Neural crest cell (in vitro differentiated cells): ENCODE data around the gene HBZ. TPM values are rescaled to one million over a fixed set of nuclear protein-coding genes. Genes with fewer than 3 reads are reported as not detected.

Source experiments
- DNase-seq: peaks from one replicate; pipeline ENCODE4 v3.0.0; 2021; ENCODE audit warnings: low read depth, mixed read lengths, low spot score
- H3K27ac Mint-ChIP-seq: one replicate; pipeline ENCODE4 v1.8.0; 2021; ENCODE audit warnings: mild to moderate bottlenecking, mixed read lengths; ENCODE audit not compliant: unreplicated experiment
- H3K27me3 Mint-ChIP-seq: 2 replicates; pipeline ENCODE4 v1.8.0; 2021; ENCODE audit warnings: low read depth, mild to moderate bottlenecking, mixed read lengths
- H3K36me3 Mint-ChIP-seq: 2 replicates; pipeline ENCODE4 v1.8.0; 2021; ENCODE audit warnings: low read depth, mild to moderate bottlenecking, mixed read lengths
- H3K4me1 Mint-ChIP-seq: 2 replicates; pipeline ENCODE4 v1.8.0; 2021; ENCODE audit warnings: mixed read lengths
- H3K4me3 Mint-ChIP-seq: one replicate; pipeline ENCODE4 v1.8.0; 2021; ENCODE audit warnings: mild to moderate bottlenecking, mixed read lengths
- H3K9me3 Mint-ChIP-seq: 2 replicates; pipeline ENCODE4 v1.8.0; 2021; ENCODE audit warnings: mixed read lengths
- total RNA-seq: library from RNA; stranded (reverse); gene quantifications from 2 replicates; pipeline ENCODE4 v1.2.1, GENCODE V29; 2021
- TF ChIP-seq, protein P1 (sequence below): fragments of 200-600 bp; sonication (generic); conservative IDR thresholded peaks from 2 replicates; pipeline ENCODE4 v1.5.0; 2021; ENCODE audit warnings: antibody characterized with exemption, mild to moderate bottlenecking

HBZ gene
- total RNA-seq, 1 donor from 2014 or later = not detected

DNA sequence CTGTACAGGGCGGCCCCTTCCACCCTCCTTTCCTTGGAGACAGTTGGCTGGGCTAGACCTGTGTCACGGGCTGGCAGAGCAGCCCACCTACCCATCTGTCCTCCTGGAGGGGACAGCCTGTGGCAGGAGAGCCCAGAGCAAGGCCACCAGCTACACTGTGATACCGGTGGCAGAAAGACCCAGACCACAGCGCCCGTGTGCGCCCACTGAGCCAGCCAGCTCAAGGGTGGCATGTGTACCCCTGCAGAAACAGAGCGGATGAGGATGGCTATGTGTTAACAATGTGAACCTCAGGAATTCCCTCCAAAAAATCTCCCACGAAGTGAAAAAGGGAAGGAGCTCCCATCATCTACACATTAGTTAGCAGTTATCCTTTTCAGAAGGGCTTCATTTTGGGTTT is 34.9 kb downstream of the HBZ start:
- H3K27me3 Mint-ChIP-seq = peaks cover 3% of the 10 kb centered on the region
- no peak for DNase-seq
- H3K4me1 Mint-ChIP-seq = no peaks in the 10 kb centered on the region
- H3K27ac Mint-ChIP-seq = no peak overlapping the region
- H3K4me3 Mint-ChIP-seq = no peak overlapping the region
- TF ChIP-seq, protein P1, sequence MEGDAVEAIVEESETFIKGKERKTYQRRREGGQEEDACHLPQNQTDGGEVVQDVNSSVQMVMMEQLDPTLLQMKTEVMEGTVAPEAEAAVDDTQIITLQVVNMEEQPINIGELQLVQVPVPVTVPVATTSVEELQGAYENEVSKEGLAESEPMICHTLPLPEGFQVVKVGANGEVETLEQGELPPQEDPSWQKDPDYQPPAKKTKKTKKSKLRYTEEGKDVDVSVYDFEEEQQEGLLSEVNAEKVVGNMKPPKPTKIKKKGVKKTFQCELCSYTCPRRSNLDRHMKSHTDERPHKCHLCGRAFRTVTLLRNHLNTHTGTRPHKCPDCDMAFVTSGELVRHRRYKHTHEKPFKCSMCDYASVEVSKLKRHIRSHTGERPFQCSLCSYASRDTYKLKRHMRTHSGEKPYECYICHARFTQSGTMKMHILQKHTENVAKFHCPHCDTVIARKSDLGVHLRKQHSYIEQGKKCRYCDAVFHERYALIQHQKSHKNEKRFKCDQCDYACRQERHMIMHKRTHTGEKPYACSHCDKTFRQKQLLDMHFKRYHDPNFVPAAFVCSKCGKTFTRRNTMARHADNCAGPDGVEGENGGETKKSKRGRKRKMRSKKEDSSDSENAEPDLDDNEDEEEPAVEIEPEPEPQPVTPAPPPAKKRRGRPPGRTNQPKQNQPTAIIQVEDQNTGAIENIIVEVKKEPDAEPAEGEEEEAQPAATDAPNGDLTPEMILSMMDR = no peak
- no peaks in the 10 kb centered on the region for H3K9me3 Mint-ChIP-seq
- H3K36me3 Mint-ChIP-seq = peaks cover 29% of the 10 kb centered on the region

DNA sequence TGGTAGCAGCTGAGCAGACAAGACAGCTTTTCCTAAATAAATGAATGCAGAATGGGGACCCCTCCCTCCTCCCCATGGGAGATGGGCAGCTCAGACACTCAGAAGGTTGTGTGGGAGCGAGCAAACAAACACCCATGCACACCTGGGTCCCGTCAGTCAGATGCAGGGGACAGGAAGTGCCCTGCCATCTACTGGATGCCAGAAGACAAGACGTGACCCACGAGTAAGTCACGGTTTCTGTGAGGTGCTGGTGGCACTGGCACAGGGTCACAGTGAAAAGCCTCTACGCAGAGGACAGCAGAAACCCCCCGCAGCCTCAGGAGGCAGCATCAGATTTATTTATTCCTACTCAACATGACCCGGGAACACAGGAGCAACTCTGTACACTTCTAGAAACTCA is 36.2 kb downstream of the HBZ start:
- TF ChIP-seq, protein P1 = peak; percentile 24
- H3K4me1 Mint-ChIP-seq = no peaks in the 10 kb centered on the region
- H3K27ac Mint-ChIP-seq = no peak overlapping the region
- DNase-seq = no peak
- no peak overlapping the region for H3K4me3 Mint-ChIP-seq
- H3K9me3 Mint-ChIP-seq = no peaks in the 10 kb centered on the region
- H3K27me3 Mint-ChIP-seq = peaks cover 3% of the 10 kb centered on the region
- peaks cover 31% of the 10 kb centered on the region for H3K36me3 Mint-ChIP-seq

DNA sequence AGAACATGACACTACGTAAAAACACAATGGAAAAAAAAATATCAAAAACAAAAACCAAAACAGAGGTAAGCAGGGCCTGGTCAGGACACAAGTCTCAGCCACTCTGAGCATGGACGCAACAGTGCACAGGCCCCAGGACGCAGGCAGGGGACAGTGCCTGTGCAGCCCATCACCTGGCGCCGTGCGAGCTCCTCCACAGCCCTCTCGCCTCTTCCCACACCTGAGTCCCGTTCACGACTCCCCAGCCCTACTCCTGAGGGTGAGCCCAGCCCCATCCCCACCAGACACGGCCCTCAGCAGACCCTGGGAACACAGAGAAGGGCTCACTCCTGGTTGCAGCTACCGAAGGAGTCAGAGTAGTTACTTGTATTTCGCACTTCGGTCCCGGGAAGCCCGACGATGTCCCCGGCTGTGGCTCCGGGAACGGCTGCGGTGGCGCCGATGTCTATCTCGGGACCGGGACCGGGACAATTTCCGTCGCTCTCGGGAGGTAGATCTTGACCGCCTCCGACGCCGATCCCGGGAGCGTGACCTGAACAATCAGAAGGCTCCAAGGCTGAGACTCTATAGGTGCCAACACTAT is 37.3 kb downstream of the HBZ start:
- DNase-seq = no peak
- Mint-ChIP-seq H3K27ac (no peak overlapping the region), H3K9me3 (no peaks in the 10 kb centered on the region), H3K4me1 (no peaks in the 10 kb centered on the region), H3K36me3 (peaks cover 31% of the 10 kb centered on the region), H3K27me3 (peaks cover 3% of the 10 kb centered on the region), H3K4me3 (no peak overlapping the region)
- TF ChIP-seq, protein P1 = no peak

DNA sequence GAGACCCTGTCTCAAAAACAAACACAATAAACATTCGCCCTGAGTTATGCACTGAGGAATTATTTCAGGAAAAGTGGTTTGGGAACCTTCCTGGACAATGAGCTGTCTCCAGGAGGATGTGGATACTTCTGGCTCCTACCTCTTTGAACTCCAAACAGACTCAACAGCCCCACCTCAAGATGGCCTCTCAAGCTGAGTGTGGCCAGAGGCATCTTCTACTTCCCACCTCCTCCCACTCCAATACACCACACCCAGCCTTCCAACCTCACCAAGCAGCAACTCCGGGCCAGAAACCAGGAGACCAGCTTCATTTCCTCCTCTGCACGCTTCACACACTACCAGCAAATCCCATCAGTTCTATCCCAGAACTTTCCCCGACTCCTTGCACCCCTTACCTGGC is 39.4 kb downstream of the HBZ start:
- Mint-ChIP-seq H3K4me3 (peak overlapping the region; percentile 13), H3K27ac (peak overlapping the region; percentile 75), H3K27me3 (peaks cover 3% of the 10 kb centered on the region), H3K9me3 (no peaks in the 10 kb centered on the region), H3K36me3 (peaks cover 27% of the 10 kb centered on the region), H3K4me1 (no peaks in the 10 kb centered on the region)
- TF ChIP-seq, protein P1 = no peak
- DNase-seq = no peak

DNA sequence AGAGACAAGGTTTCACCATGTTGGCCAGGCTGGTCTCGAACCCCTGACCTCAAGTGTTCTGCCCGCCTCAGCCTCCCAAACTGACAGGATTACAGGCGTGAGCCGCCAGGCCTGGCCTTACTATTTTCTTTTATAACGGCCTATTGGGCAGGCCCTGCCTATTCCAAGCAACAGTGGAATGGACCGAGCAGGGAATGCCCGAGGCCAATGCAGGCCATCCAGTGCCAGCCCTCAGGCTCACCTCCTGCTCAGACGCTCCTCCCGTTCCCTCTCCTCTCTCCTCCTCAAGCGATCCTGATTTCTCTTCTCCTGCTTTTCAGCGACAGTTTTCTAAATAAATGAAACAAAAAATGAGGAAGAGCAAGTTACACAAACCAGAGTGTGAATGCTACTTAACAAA is 40.2 kb downstream of the HBZ start:
- H3K4me3 Mint-ChIP-seq = no peak overlapping the region
- H3K36me3 Mint-ChIP-seq = peaks cover 27% of the 10 kb centered on the region
- peaks cover 3% of the 10 kb centered on the region for H3K27me3 Mint-ChIP-seq
- no peaks in the 10 kb centered on the region for H3K4me1 Mint-ChIP-seq
- no peaks in the 10 kb centered on the region for H3K9me3 Mint-ChIP-seq
- DNase-seq = no peak
- H3K27ac Mint-ChIP-seq = no peak overlapping the region
- TF ChIP-seq, protein P1 = no peak

DNA sequence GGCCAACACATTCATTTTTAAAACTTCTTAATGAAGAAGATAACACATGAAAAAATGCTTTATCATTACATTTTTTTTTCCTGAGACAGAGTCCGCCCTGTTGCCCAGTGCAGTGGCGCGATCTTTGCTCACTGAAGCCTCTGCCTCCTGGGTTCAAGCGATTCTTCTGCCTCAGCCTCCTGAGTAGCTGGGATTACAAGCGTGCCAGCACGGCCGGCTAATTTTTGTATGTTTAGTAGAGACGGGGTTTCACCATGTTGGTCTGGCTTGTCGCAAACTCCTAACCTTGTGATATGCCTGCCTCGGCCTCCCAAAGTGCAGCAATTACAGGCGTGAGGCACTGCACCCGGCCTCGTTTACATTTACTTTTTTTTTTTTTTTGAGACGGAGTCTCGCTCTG is 41.0 kb downstream of the HBZ start:
- no peak for DNase-seq
- no peaks in the 10 kb centered on the region for H3K9me3 Mint-ChIP-seq
- TF ChIP-seq, protein P1 = no peak
- H3K27me3 Mint-ChIP-seq = peaks cover 3% of the 10 kb centered on the region
- H3K36me3 Mint-ChIP-seq = peaks cover 27% of the 10 kb centered on the region
- no peaks in the 10 kb centered on the region for H3K4me1 Mint-ChIP-seq
- H3K27ac Mint-ChIP-seq = no peak overlapping the region
- no peak overlapping the region for H3K4me3 Mint-ChIP-seq
